Stimulated activated CD8-positive, alpha-beta memory T cell treated with anti-CD3 and anti-CD28 coated beads, Interleukin-4, amount 100 ng/mL, for 48 hours (primary cell): ENCODE measurements around the gene PLXNA4.

Experiments used
- DNase-seq: peaks from one replicate; pipeline ENCODE4 v3.0.0-alpha.2; 2020

Gene PLXNA4

DNA sequence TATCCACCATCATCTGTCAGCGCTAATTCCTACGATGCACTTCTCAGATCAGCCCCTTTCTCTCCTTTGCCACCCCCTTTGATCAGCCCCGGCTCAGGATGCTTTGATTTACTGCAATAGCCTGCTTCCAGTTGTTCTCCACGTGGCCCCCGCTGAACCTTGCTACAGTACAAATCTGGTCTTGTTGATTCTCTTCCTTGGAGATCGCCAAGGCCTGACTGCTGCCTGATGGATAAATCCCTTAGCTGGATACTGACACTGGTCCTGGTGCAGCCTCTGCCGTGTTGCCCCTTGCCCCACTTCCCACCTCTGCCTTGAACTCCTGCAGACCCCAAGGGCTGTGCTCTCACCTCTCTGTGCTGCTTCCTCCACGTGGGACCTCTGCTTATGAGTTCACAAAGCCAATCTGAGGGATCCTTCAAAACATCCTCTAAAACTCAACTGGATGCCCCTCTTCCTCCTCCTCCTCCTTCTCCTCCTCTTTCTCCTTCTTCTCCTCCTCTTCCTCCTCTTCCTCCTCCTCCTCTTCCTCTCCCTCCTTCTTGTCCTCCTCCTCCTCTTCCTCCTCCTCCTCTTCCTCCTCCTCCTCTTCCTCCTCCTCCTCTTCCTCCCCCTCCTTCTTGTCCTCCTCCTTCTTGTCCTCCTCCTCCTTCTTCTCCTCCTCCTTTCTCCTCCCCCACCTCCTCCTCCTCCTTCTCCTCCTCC is 15.3 kb downstream of the PLXNA4 start:
- no peak for DNase-seq

DNA sequence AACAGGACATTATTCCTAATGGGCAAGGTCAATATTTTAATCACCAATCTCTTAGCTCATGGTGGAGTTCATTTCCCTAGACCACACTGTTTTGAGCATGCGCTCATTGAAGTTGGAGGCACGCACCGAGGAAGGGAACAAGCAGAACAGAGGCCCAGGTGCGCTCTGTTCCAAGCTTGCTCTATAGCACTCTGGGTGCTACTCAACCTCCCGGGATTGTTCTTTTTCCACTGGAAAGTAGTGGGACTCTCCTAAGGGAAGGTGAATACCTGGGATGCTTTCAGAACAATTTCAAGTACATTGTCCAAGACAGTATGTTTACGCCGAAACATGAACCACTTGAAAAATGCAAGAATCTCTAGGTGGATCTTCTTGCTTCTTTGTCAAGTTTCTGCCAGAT is 16.2 kb downstream of the PLXNA4 start:
- no peak for DNase-seq

DNA sequence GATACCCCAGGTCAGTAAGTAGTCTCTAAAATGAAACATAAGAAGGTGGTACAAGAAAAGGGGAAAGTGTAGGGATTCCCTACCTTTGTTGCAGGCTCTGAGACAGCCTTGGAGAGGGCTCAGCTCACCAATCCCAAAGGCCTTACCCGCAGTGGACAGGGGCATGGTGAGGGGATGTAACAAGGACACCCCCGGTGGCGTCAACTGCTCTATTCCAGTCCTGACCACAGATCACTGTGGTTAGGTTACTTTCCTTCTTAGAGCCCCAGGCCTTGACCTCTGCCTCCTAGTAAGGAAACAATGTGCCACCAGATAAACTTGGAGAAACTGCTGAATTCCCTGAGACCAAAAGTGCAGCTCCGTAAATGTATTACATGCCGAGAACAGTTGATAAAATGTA is 17.5 kb downstream of the PLXNA4 start:
- no peak for DNase-seq

DNA sequence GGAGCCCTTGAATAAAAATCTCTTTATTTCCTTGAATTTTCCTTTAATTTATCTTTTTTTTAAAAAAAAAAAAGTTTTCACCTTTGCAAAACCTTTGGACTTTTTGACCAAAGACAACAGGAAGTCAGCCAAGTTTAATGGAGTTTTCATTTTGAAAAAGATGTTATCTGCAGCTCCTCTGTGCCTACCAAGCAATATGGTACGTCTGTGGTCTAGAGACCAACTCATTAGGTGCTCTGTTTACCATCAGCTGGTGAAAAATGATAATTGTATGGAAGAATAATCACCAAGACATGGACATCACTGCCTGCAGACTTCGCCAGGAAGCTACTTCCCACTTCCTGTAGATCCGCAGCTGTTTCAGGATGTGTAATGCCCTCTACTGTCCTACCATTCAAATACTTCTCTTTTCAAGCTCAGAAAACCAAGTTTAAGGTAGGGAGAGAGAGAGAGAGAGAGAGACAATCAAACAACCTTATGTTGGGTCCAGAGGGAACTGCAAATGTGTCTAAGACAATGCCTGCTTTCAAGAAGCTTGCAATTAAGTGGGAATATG is 18.7 kb downstream of the PLXNA4 start:
- DNase-seq, result no peak

DNA sequence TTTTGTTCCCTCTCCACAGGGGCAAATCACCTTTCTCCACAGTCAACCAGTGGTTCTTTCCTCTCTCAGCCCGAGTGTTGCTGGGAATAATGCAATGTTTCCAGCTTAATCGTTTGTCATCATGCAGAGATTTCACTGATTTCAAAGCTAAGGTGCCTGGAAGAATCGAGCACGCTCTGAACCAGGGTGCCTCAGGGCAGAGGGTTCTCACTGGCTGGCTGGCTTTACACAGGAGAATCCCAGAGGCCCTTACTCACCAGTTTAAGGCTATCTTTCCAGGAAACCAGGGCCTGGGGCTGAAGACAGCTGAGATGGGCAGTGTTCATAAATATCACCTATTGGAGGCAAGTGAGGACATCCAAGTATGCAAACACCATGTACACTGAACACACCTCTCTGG is 21.8 kb downstream of the PLXNA4 start:
- no peak for DNase-seq

DNA sequence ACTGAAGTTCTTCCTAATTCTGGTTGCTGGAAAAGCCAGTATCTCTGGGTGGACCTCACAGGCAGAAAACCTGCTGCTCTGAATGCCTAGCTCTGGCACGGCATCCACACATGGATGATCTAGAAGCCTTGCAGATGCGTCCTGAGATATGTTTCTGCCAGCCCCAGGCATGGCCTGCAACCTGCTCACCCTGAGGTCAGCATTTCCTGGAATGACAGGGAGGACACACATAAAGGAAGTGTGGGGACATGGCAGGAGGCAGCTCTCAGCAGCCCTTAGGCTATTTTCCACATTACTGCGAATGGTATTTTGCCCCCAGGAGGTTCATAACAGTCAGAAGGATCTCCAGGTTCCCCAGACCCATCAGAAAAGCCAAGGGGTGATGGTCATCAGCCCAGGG is 23.2 kb downstream of the PLXNA4 start:
- DNase-seq, result no peak

DNA sequence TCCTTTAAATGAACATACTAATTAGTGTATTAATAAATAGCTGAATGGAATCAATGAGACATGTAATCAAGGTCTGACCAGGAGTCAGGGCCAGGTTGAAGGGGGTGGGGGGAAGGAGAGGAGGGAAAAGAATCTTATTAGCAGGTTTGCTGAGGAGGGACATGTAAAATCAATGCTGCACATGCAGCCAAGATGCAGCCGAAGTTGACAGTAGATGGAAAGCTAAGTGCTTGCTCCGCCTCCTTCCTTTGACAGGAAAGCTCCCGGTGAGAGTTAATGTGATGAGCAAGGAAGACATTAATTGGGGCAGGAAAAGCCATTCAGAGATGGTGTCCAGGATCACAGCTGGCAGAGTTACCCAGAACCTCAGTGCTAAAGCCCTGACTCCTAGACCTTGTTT is 24.4 kb downstream of the PLXNA4 start:
- DNase-seq, result no peak

DNA sequence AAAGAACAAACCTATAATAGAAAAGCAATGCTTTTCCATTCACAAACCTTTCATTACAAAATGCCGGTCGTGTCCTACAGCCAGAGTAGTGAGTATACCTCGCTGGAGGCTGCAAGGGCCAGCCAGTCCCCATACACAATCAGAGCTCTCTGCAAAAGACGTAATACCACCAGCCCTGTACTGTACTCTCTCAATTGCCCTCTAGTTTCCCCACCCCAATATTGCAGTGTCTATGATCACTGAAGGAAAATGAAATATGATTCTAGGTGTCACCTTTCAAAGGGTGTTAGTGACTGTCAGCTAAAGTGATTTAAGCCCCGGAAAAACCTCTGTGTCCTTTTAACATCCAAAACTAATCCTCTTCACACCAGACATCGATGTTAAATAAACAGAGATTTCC is 24.8 kb downstream of the PLXNA4 start:
- no peak for DNase-seq

DNA sequence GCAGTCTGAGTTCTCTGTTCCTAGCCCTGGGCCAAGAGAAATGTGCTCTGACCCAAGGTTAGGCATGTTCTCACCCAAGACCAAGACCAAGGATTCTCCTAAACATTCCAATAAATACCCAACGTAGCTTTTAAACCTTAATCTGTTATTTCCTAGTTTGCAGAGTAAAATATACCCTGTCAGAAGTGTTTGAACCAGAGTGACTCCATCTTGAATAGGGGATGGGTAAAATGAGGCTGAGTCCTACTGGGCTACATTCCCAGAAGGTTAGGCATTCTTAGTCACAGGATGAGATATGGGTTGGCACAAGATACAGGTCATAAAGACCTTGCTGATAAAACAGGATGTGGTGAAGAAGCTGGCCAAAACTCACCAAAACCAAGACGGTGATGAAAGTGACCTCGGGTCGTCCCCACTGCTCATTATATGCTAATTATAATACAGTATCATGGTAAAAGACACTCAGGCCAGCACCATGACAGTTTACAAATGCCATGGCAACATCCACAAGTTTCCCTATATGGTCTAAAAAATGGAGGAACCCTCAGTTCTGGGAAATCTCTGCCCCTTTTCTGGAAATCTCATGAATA is 27.7 kb downstream of the PLXNA4 start:
- no peak for DNase-seq

DNA sequence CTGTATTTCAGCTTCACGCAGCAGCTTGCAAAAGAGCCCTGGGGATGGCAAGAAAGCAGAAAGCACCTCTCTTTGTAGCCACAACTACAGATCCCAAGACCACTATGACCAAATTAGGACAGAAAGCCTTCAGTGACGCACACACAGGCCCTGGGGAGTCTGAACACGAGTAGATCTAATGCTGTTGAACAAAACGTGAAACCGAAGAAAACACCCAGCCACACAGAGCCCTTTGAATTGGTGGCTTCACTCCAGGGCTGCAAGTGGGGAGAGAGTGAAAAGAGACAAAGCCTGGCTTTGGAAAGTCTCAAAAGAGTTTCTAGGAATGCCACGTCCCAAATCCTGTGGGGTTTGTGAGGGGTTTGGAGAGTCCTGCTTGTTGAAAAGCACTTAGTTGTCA is 28.4 kb downstream of the PLXNA4 start:
- no peak for DNase-seq

DNA sequence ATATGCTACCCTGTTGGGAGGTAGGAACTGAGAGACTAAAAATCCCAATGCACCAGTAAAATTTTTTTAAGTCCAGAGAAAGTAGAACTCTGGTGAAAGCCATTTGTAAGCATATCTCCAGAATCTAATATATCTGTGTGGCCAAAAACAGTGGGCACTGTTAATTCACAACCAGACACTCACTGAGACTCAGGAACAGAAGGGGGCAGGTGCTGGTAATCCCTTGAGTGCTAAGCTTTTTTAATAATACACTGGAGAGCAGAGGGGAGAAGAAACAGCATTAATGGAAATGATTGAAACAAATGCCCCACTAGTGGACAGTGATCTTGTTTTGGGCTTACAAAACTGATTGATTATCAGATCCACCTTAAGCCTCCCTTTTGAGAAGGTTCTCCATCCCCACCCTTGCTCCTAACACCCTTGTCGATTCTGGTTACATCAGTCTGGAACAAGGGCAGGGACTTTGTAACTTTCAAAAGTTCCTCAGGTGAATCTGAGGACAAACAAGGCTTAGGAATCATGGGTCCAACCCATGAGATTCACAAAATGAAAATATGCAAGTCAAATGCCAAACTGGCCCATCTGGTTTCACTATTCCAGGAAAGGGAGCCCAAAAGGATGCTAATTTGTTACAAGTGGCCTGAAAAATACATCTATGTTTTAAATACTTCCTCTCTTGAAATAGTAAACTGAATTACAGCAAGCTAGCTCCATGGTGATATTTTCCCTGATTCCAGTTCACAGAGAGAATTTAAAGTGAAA is 29.7 kb downstream of the PLXNA4 start:
- DNase-seq, result no peak

DNA sequence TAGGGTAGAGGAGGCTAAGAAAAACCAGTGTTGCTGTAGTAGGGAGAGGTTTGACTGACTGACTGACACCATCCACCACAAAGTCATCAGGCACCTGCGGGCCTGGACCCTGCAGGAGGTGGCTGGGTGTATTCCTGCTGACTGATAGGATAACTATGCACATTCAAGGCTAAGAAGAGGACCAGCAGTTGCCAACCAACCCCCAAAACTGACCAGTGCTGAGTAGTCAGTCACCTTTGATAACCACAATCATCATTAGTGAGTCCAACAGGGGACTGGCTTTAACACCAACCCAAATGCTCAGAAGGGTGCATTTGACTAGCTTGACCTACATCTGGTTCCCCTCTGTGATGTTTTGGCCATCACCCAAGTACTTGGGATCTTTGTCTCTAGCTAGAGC is 30.5 kb downstream of the PLXNA4 start:
- no peak for DNase-seq

DNA sequence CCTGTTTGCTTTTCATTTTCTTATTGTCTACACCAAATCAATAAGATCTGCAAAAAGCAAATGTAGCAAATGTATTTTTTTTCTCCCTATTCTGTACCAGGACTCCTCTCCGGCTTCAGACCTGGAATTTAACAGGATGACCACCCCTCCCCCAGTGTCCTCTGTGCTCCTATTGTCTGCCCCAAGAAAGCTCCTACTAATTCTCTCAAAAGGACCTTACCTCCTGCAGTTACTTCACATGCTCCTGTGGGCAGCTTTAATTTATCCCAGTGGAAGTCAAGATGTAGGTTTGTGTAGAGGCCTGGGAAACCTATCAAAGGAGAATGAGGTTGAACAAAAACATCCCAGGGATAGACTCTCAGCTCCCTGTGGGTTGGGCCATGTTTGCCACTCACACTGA is 31.3 kb downstream of the PLXNA4 start:
- no peak for DNase-seq

DNA sequence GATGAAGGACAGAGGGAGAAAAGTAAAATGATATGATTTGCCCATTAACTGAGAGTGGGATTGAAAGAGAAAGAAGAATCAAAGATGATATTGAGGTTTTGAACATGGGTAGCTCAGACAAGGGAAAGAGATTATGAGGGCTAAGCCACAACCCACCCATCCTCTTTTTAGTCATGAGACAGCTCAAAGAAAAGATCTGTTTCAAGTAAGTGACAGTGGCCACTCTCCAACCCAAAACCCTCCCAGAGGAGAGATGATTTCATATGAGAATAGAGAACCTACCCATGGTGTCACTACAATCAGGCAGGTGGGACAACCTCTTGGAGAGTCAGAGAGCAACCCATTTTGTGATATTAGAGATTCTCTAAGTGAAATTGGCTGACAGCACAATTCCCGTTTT is 32.2 kb downstream of the PLXNA4 start:
- DNase-seq, result no peak

DNA sequence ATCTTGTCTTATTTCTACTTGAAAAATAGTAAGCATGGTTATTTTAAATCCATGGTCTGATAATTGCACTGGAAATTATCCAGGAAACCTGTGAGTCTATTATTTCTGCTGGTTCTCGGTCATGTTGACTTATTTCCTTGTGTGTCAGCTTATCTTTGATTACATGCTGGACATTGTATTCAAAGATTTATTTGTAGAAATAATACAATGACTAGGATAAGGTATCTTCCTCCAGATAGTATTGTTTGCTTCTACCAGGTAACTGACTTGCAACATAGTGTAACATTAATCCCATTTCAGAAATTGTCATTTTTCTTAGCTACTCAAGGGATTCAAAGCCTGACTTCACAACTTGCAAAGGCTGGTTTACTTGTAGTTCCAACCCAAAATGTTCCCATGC is 33.4 kb downstream of the PLXNA4 start:
- no peak for DNase-seq

DNA sequence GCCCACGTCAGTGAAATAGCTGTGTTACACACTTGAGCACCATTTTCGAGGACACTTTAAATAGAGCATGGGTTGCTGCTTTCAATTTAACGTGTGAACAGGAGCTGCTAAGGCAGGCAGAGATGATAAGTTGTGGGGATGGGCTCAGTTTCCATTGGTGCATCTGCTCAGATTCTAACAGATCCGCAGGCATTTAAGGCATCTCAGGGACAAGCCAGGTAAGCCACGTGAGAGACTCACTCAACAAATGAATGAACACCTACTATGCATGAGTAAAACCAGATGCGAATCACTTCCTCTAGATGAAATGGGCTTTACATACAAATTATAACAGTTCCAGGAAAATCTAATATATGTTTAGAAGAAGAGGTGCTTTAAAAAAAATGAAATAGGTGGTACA is 34.6 kb downstream of the PLXNA4 start:
- DNase-seq, result no peak

DNA sequence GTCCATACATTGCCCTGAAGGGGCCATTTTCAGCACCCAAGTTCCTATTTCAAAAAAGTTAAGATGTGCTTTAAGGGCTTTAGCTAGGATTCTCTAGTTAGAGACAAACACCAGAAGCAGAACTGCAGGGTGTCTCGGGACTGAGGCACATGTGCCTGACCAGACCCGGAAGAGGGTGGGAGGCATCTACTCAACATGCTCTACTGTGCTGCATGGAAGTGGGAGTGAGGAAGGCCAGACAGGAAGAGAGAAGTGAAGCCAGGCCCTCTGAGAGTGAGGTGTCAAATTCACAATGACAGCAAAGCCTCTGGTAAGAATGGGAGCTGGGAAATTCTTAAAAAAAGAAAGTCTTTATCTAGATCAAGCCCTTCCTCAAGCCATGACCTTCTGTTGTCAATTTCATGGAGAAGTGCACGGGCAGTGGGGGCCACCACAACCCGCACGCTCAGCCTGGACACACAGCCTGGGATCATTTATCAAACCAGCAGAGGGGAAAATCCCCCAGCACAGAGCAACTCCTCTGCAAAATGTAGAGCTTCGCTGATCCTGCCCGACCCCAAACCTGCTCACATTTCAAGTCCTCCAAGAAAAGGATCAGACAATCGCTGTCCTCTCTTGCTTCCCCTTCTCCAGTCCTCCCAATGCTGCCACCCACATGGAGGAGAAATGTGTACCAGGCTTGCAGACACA is 38.7 kb downstream of the PLXNA4 start:
- no peak for DNase-seq

DNA sequence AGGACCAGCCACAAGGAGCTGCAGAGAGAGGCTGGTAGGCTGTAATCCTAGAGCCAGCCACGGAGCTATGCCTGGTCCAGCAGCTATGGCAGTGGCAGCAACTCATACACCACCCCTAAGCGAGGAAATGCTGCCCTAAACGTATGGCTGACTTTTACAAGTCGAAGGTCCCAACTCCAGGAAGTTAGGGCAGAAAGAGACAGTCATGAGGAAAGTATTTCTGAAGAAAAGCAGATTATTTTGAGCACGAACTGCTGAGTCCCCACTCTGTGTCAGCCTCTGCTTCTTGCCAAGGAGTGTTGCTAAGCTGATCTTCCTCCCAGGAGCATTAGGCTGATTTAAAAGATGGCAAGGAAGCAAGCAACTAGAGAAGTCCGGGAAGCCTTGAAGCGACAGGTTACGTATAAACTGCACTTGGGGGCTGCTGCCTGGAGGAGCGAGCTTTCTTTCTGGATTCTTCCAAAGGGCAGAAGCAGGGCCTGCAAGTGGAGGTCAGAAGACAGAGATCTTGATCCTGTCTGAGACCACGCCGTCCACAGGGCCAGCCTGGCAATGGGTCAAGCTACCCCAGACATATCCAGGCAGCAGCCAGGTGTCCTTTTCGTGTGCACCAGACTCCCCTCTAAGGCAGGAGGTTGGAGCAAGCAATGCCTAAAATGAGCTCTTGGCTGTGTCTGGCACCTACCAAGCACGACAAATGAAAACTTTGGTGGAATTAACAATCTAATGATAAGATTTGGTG is 39.4 kb downstream of the PLXNA4 start:
- DNase-seq, result no peak

DNA sequence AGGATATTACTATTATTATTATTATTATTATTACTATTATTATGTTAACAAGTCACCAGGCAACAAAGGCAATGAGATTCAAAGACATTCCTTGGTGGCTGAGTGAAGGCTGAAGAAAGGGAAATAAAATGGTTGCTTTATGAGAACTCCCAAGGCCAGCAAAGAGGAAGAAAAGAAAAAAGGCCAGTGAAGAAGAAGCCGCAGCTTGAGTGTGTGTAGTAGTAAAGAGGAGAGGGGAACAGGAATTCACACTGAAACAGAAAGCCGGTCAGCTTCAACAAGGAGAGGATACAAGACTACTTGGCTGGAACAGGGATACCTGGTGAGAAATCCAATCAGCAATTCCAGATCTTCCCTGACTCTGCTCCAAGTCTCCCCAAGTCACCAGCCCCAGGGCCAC is 42.4 kb downstream of the PLXNA4 start:
- DNase-seq, result no peak

DNA sequence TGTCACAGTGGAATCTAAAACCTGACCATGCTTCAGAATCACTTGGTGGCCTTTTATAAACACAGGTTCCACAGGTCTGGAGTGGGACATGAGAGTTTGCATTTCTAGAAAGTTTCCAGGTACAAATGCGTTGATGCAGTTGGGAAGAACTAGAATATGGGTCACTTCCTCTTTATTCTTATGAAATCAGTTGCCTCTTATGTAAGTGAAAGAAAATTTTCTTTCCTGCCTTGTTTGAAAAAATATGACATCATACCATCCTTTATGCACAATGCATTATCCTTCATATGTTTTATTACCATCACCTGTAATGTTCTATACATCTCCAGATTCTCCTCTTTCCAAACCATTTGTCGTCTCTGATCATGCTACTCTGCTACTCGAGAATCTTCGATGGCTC is 44.0 kb downstream of the PLXNA4 start:
- no peak for DNase-seq

DNA sequence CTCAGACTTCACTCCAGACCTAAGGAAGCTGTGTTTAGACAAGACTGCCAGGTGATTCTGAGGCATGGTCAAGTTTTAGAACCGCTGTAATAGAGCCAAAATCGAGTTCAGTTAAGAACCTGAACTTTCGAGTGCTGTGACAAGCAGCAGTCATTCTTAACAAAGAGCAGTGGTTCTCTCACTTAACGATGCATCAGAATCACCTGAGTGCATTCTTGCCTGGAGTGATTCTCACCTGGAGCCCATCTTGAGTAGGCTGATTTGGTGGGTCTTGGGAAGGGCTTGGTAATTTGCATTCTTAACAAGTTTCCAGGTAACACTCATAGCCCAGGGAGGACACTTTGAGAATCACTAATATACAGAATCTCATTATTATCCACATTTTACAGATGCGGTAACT is 44.7 kb downstream of the PLXNA4 start:
- no peak for DNase-seq

DNA sequence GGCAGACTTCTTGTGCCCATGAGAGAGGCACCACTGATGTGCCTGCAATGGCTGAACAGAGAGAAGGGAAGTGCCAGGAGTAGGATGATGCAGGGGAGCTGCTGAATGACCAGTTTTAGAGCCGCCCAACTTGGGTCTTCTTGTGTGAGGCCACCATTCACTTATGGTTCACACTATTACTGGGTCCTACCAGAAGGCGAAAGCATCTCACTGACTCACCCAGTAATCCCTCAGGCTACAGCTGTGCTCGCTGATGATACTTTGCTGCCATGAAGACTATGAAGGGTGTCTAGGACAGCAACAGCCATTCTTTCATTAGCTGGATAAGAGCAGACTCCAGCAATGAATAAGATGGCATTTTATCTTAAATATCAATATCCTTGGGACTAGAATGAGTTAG is 47.6 kb downstream of the PLXNA4 start:
- no peak for DNase-seq
